Measurements from ENCODE around the gene NCEH1. TPM values are rescaled to one million over a fixed set of nuclear protein-coding genes. Genes with fewer than 3 reads are reported as not detected.
A peak's percentile ranks its signal among the peaks of the same experiment; 100 is the strongest.

Gene NCEH1
- total and polyA plus RNA-seq, 4 donors: 6.3 to 52.1 (median 10.6) TPM

GRCh38 chr3:172592898-172593669, 117.8 kb downstream of the NCEH1 start:
- no peak for TF ChIP-seq CTCF (IDR thresholded peaks at IDR 0.05; ENCODE audit: control extremely low read depth, extremely low read depth)
- Histone ChIP-seq H3K27ac (ENCODE audit: low read depth in 1 of 2, low read length in 1 of 2) (no peak overlapping the region), H3K4me1 (ENCODE audit: control insufficient read depth in 5 of 5, insufficient read depth in 5 of 5, low read length in 5 of 5) (peaks cover 0 to 22% (median 0%) of the 10 kb centered on the region in 5 donors), H3K9me3 (ENCODE audit: control insufficient read depth in 4 of 4, insufficient read depth in 3 of 4, low read length in 3 of 4) (peaks cover 0 to 3% (median 0%) of the 10 kb centered on the region in 4 donors), H3K9ac (ENCODE audit: insufficient read depth in 1 of 2, low read length in 2 of 2) (no peak overlapping the region), H3K4me3 (no peak overlapping the region), H3K36me3 (ENCODE audit: control insufficient read depth in 4 of 4, insufficient read depth in 4 of 4, low read length in 4 of 4) (no peaks in the 10 kb centered on the region), H3K27me3 (ENCODE audit: control insufficient read depth in 3 of 3, insufficient read depth in 3 of 3, low read length in 2 of 3) (no peaks in the 10 kb centered on the region)
- 96 to 97% methylated on average over 11 of the region's 11 CpGs for WGBS, 2 donors
- no peak for ATAC-seq (ENCODE audit: insufficient read depth, low FRiP score)
- no peak for DNase-seq

GRCh38 chr3:172591876-172592771, 118.7 kb downstream of the NCEH1 start:
- H3K9ac ChIP-seq (ENCODE audit: insufficient read depth in 1 of 2, low read length in 2 of 2): no peak overlapping the region
- ATAC-seq (ENCODE audit: insufficient read depth, low FRiP score): no peak
- 46 to 63% methylated on average over 11 of the region's 11 CpGs for WGBS, 2 donors

GRCh38 chr3:172591125-172591605, 119.7 kb downstream of the NCEH1 start:
- Histone ChIP-seq H3K4me1 (ENCODE audit: control insufficient read depth in 5 of 5, insufficient read depth in 5 of 5, low read length in 5 of 5) (peaks cover 0 to 22% (median 0%) of the 10 kb centered on the region in 5 donors), H3K9ac (ENCODE audit: insufficient read depth in 1 of 2, low read length in 2 of 2) (no peak overlapping the region), H3K36me3 (ENCODE audit: control insufficient read depth in 4 of 4, insufficient read depth in 4 of 4, low read length in 4 of 4) (no peaks in the 10 kb centered on the region), H3K27ac (ENCODE audit: low read depth in 1 of 2, low read length in 1 of 2) (peak overlapping the region in 1 of 2 donors; percentile 26), H3K9me3 (ENCODE audit: control insufficient read depth in 4 of 4, insufficient read depth in 3 of 4, low read length in 3 of 4) (peaks cover 0 to 3% (median 0%) of the 10 kb centered on the region in 4 donors), H3K27me3 (ENCODE audit: control insufficient read depth in 3 of 3, insufficient read depth in 3 of 3, low read length in 2 of 3) (no peaks in the 10 kb centered on the region), H3K4me3 (no peak overlapping the region)
- TF ChIP-seq CTCF (IDR thresholded peaks at IDR 0.05; ENCODE audit: control extremely low read depth, extremely low read depth): no peak
- DNase-seq (no peak), ATAC-seq (ENCODE audit: insufficient read depth, low FRiP score) (no peak)
- 80 to 85% methylated on average over 4 of the region's 4 CpGs for WGBS, 2 donors

More at GRCh38 chr3:172591876-172592771, 118.7 kb downstream of the NCEH1 start:
- Histone ChIP-seq H3K27me3 (ENCODE audit: control insufficient read depth in 3 of 3, insufficient read depth in 3 of 3, low read length in 2 of 3) (no peaks in the 10 kb centered on the region), H3K4me1 (ENCODE audit: control insufficient read depth in 5 of 5, insufficient read depth in 5 of 5, low read length in 5 of 5) (peaks cover 0 to 22% (median 0%) of the 10 kb centered on the region in 5 donors), H3K9me3 (ENCODE audit: control insufficient read depth in 4 of 4, insufficient read depth in 3 of 4, low read length in 3 of 4) (peaks cover 0 to 3% (median 0%) of the 10 kb centered on the region in 4 donors), H3K36me3 (ENCODE audit: control insufficient read depth in 4 of 4, insufficient read depth in 4 of 4, low read length in 4 of 4) (no peaks in the 10 kb centered on the region), H3K4me3 (no peak overlapping the region), H3K27ac (ENCODE audit: low read depth in 1 of 2, low read length in 1 of 2) (peak overlapping the region in 1 of 2 donors; percentile 26)
- no peak for TF ChIP-seq CTCF (IDR thresholded peaks at IDR 0.05; ENCODE audit: control extremely low read depth, extremely low read depth)
- DNase-seq: no peak

Data from lung (tissue), 12 donors.